Measurements from ENCODE around the gene GNAI1.

The GNAI1 gene

GRCh38 chr7:80165177-80165576 is 30.5 kb downstream of the GNAI1 start:
- DNase-seq, result no peak

DNA sequence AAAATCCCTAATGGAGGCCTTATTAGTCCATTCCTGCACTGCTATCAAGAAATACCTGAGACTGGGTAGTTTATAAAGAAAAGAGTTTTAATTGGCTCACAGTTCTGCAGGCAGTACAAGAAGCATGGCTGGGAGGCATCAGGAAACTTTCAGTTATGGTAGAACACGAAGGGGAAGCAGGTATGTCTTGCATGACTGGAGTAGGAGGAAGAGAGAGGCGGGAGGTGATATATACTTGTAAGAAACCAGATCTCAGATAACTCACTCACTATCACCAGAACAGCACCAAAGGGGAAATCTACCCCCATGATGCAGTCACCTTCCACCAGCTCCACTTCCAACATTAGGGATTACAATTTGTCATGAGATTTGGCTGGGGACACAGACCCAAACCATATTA is 35.8 kb downstream of the GNAI1 start:
- no peak for DNase-seq

DNA sequence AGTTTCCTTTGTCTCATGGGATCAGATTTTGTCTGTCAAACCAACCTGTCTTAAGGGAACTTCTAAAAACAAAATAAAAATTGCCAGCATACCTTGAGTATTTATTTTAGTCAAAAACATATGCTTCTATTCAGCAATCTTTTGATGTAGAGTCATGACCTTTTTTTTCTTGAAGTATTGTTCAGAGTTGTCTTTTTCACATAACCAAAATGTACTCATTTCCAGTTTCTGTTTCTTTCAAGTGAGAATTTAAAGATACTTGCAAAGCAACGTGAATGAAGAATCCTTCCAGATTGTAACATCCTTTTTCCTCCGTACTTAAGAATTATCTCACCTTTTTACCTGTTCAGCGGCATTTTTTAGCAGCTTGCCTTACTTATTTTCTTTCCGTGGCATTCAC is 37.8 kb downstream of the GNAI1 start:
- no peak for DNase-seq

DNA sequence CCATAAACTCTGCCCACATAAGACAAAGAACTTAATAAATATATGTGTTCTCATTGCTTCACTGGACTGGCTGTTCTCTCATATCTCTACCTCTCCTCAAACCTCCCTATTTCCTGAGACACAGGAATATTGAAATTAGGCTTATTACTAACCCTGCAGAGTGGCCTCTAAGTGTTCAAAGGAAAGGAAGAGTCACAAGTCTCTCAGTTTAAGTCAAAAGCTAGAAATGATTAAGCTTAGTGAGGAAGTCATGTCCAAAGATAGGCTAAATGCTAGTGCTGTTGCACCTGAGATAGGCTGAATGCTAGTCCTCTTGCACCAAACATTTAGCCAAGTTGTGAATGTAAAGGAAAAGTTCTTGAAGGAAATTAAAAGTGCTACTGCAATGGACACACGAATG is 41.1 kb downstream of the GNAI1 start:
- no peak for DNase-seq

- DNase-seq, result no peak
Observed at GRCh38 chr7:80181411-80181810, 46.8 kb downstream of the GNAI1 start.

- DNase-seq, result peak; percentile 45
Observed at GRCh38 chr7:80182630-80183276, 48.1 kb downstream of the GNAI1 start.

DNA sequence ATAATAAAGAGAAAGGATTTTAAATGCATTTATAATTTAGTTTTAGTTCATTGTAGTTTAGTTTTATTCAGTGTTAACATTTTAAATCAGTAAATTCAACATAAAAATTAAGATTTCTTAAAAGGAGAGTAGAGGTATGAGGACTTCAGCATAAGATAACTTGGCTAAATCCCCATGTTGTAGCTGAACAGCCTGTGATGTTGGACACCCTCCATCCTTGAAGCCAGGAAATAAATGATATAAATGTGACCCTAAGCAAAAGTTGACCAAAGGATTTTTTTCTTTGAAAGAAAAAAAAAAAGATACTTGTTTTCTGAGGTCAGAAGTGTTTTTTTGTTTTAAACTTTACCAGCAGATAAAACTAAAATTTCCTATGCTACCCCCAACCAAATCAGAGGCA is 48.7 kb downstream of the GNAI1 start:
- no peak for DNase-seq

- DNase-seq, result no peak
Observed at GRCh38 chr7:80183900-80184685, 49.5 kb downstream of the GNAI1 start.

- no peak for DNase-seq
Observed at GRCh38 chr7:80184693-80185092, 50.1 kb downstream of the GNAI1 start.

DNA sequence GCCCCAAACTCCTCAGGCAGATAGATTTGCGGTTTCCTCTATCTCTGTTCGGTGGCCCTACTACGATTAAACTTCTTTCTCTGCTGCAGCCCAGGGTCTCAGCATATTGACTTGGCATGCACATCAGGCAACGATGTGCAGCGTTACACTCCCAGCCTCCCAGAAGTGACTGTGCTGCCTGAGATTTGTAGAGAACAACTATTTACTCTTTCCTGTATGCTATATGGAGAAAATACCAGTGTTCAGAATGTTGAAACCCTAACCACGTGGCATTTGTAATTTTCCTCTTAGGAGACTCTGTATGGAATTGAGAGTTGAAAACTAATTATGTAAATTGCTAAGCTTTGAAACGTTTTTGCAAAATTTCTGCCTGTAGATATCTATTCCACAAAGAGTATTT is 50.9 kb downstream of the GNAI1 start:
- DNase-seq, result no peak

DNA sequence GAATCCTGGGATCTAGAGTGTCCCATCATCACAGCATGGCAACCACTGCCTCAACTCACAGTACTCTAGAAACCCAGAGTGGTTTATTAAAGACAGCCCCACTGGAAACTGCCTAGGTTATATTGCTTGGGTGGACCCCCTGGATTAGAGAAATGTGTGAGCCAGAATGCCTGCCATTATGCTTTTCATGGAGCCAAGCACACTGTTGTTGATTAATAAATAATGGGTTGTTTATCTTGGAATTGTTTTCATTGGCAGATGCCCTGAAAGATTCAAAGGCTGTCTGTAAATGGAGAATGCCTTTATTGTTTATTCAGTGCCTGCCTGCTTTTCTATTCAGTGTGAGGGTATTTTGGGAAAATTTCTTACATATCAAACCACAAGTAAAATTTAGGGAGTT is 52.1 kb downstream of the GNAI1 start:
- DNase-seq, result no peak

- DNase-seq, result no peak
Observed at GRCh38 chr7:80187279-80187678, 52.6 kb downstream of the GNAI1 start.

- no peak for DNase-seq
Observed at GRCh38 chr7:80187727-80188126, 53.1 kb downstream of the GNAI1 start.

DNA sequence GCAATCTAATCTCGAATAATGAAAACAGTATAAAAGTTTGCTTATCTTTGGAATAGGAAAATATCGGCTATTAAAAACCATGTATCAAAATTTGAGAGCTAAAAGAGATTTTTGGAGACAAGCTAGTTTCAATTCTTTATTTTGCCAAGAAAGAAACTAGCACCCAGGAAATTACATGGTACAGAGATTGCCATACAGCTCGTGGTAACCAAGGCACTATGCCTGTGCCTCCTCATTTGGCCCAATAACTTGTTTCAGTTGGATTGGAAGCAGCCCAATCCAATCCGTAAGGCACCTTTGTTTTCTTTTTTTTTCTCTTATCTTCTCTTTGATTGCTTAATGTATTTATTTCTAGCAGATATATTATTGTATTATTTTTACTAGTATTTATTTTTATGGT is 55.0 kb downstream of the GNAI1 start:
- DNase-seq, result no peak

- no peak for DNase-seq
Observed at GRCh38 chr7:80197627-80198026, 63.0 kb downstream of the GNAI1 start.

DNA sequence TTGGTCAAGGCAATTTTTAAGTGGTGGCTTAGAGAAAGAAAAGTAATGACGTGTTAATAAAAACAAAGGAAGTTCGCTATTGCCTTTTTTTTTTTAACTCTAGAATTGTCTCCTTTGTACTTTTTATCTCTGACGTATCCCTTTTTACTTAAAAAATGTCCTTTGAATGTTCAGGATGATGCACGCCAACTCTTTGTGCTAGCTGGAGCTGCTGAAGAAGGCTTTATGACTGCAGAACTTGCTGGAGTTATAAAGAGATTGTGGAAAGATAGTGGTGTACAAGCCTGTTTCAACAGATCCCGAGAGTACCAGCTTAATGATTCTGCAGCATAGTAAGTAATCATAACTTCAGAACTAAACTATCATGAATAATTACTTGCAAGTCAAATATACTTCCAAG is 64.4 kb downstream of the GNAI1 start:
- DNase-seq, result no peak

- no peak for DNase-seq
Observed at GRCh38 chr7:80204454-80204853, 69.8 kb downstream of the GNAI1 start.

DNA sequence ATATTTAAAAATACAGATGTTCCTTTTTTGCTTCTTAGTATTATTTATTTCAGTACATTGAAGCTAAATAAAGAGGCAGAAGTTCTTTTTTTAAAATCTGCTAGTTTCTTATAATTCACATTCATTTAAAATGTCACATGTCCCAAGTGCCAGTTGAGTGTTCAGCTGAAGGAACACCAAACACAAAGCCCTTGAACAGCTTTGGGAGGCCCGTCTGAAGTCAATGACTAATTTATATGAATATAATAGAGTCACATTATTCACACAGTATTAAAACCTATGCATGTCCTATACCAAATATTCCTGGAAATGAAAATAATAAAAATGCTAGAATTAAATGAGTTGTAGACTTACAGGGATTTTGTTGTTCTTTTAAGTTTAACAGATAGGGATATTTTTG is 70.3 kb downstream of the GNAI1 start:
- no peak for DNase-seq

GRCh38 chr7:80206763-80207162 is 72.1 kb downstream of the GNAI1 start:
- no peak for DNase-seq

DNA sequence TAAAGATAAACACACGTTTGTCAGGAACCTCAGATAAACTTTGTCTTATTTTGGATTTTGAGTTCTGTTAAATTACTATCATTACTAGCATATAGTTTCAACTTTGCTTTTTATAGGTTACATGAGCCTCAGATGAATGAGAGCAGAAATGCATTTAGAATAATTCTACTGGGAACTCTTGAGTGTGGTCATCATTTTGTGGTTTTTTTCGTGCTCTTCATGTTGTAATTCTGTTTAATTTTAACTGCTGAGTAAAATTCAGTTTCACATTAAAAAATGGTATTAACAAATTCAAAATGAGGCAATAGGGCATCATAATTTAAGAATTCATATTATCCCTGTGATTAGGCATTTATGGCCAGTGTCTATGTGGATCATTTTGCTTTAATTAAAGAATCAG is 72.9 kb downstream of the GNAI1 start:
- DNase-seq, result no peak

DNA sequence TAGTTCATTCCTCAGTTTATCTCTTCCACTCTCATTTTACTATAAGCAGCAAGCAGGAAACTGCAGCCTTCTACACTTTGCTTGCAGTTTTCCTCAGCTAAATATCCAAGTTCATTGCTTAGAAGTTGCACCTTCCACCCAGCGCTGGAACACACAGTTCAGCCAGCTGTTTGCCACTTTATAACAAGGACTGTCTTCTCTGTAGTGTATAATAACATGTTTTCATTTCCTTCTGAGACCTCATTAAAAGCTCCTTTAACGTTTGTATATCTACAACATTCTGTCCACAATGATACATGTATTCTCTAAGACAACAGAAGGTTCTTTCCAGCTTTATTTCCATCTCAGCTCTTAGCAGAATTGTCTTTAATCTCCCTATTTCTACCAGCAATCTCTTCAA is 74.1 kb downstream of the GNAI1 start:
- no peak for DNase-seq

GRCh38 chr7:80210400-80210799 is 75.8 kb downstream of the GNAI1 start:
- DNase-seq, result no peak

GRCh38 chr7:80213814-80214213 is 79.2 kb downstream of the GNAI1 start:
- no peak for DNase-seq

- DNase-seq, result no peak
Observed at GRCh38 chr7:80215734-80216133, 81.1 kb downstream of the GNAI1 start.
